Measurements from ENCODE around the gene SLIT3.

DNA sequence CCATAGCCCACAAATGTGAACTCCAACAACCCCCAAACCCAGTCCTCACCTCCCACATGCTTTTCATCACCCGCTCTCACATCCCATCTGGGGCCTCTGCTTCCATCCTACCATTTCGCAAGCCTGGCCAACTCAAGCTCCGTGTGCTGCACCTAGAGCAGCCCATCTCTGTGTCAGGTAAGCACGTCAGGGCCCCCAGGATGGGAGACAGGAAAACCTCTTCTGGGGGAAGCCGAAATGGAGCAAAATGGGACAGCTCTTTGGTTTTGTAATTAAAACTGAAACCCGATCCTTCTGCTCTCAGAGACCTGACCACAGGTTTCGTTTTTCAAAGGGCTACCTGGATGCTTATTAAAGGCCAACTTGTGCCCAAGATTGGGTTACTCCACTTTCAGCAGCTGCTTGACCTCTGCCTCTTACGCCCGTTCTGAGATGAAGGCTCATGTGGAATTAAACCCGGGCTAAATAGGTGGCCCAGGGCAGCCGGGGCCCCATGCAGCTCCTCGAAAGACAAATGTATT is 287.7 kb downstream of the SLIT3 start:
- TF ChIP-seq SIN3A (IDR thresholded peaks at IDR 0.05; ENCODE audit: low read depth, low read length) (no peak), TAF1 (IDR thresholded peaks at IDR 0.05; ENCODE audit: borderline replicate concordance, low read depth, low read length) (no peak), CTCF (IDR thresholded peaks at IDR 0.05 in 2 of 3, conservative IDR thresholded peaks at IDR 0.05 in 1 of 3; ENCODE audit: control insufficient read depth in 2 of 3, extremely low read depth in 1 of 3, insufficient read depth in 1 of 3, low read depth in 3 of 3, low read length in 3 of 3) (no peak), ZBTB33 (IDR thresholded peaks at IDR 0.05) (no peak), NFIC (IDR thresholded peaks at IDR 0.05; ENCODE audit: low read depth, low read length) (no peak), NRF1 (conservative IDR thresholded peaks at IDR 0.05; ENCODE audit: low read depth, low read length) (no peak), CEBPB (IDR thresholded peaks at IDR 0.05; ENCODE audit: borderline replicate concordance in 1 of 2, low read depth in 2 of 2, low read length in 2 of 2) (no peak), POLR2A (IDR thresholded peaks at IDR 0.05; ENCODE audit: low read depth, low read length) (no peak), TCF12 (IDR thresholded peaks at IDR 0.05; ENCODE audit: low read depth, low read length) (no peak), KDM1A (IDR thresholded peaks at IDR 0.05; ENCODE audit: borderline replicate concordance) (no peak), ATF2 (IDR thresholded peaks at IDR 0.05; ENCODE audit: low read length) (no peak)
- TF ChIP-seq, protein P1, sequence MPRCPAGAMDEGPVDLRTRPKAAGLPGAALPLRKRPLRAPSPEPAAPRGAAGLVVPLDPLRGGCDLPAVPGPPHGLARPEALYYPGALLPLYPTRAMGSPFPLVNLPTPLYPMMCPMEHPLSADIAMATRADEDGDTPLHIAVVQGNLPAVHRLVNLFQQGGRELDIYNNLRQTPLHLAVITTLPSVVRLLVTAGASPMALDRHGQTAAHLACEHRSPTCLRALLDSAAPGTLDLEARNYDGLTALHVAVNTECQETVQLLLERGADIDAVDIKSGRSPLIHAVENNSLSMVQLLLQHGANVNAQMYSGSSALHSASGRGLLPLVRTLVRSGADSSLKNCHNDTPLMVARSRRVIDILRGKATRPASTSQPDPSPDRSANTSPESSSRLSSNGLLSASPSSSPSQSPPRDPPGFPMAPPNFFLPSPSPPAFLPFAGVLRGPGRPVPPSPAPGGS (IDR thresholded peaks at IDR 0.05; ENCODE audit: borderline replicate concordance, insufficient read depth, low read depth, low read length, poor library complexity, severe bottlenecking), result no peak
- TF ChIP-seq, protein P2, sequence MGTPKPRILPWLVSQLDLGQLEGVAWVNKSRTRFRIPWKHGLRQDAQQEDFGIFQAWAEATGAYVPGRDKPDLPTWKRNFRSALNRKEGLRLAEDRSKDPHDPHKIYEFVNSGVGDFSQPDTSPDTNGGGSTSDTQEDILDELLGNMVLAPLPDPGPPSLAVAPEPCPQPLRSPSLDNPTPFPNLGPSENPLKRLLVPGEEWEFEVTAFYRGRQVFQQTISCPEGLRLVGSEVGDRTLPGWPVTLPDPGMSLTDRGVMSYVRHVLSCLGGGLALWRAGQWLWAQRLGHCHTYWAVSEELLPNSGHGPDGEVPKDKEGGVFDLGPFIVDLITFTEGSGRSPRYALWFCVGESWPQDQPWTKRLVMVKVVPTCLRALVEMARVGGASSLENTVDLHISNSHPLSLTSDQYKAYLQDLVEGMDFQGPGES (IDR thresholded peaks at IDR 0.05), result no peak
